Psoas muscle (tissue), 8 donors: ENCODE measurements around the gene PITPNC1. TPM values are rescaled to one million over a fixed set of nuclear protein-coding genes. Genes with fewer than 3 reads are reported as not detected.

ENCODE experiments used
- ATAC-seq, 4 donors: fragments of 200-7000 bp; cut with Tn5 transposase; one replicate each; pipeline ENCODE4 v1.9.1; 2020; ENCODE audit warnings: moderate library complexity in 3 of 4, mild to moderate bottlenecking in 2 of 4
- DNase-seq, 2 donors: peaks; one replicate each; pipeline ENCODE4 v3.0.0-alpha.2; 2020
- H3K27ac ChIP-seq: fragments of 200-600 bp; one replicate; pipeline ENCODE4 v1.8.0; 2022
- H3K27me3 ChIP-seq, 3 donors: fragments of 200-600 bp in 1 of 3; one replicate each; pipeline versions ENCODE4 v1.6.1 to v1.8.0; 2013 to 2022; ENCODE audit warnings: low read length in 2 of 3, mild to moderate bottlenecking in 2 of 3, moderate library complexity in 1 of 3; ENCODE audit not compliant: insufficient read depth in 3 of 3
- H3K36me3 ChIP-seq, 2 donors: fragments of 200-600 bp in 1 of 2; one replicate each; pipeline versions ENCODE4 v1.6.1 to v1.8.0; 2013 to 2022; ENCODE audit warnings: low read depth in 1 of 2, mild to moderate bottlenecking in 1 of 2, moderate library complexity in 1 of 2; ENCODE audit not compliant: insufficient read depth in 1 of 2
- H3K4me1 ChIP-seq: fragments of 200-600 bp; one replicate; pipeline ENCODE4 v1.8.0; 2022
- H3K4me3 ChIP-seq: fragments of 200-600 bp; one replicate; pipeline ENCODE4 v1.8.0; 2022; ENCODE audit warnings: mild to moderate bottlenecking
- H3K9me3 ChIP-seq: fragments of 200-600 bp; one replicate; pipeline ENCODE4 v1.8.0; 2022
- CTCF ChIP-seq: fragments of 200-600 bp; IDR thresholded peaks from one replicate; pipeline ENCODE4 v1.8.0; 2022; ENCODE audit warnings: antibody characterized with exemption
- WGBS, 3 donors: extraction: QIAGEN DNeasy Blood & Tissue Kit; methylation state at CpG; one replicate each; pipeline versions ENCODE4 v1.1.6 to v1.1.7; 2013; 5-methylcytosine and 5-hydroxymethylcytosine counted together
- intact Hi-C, 2 donors: fragments of 100-400 bp; cut with DNase I; formaldehyde crosslinking; loops; one replicate each; pipeline versions ENCODE4 v1.11.0 to v1.14.2; 2022
- polyA plus RNA-seq, 3 donors: library from polyadenylated mRNA; stranded (reverse); fragments of 200-250 nt; gene quantifications; one replicate each; pipeline ENCODE4 v1.2.3, GENCODE V29; 2013
- total RNA-seq, 4 donors: library from RNA; stranded (reverse); fragmentation: NEBNext Ultra II Directional in 2 of 4; extraction: Animal tissue kit (Norgen Biotek cat#: 25700) in 2 of 4; gene quantifications; one replicate each; pipeline versions ENCODE4 v1.2.1 to v1.2.4, GENCODE V29; 2021 to 2023
- donor health status: healthy with polysubstance abuse.
- donor health status: DM: no; HTN: no; CAD: no; lungs with moderate emphysema.
- donor health status: Bipolar disorder and iron deficiency.
- donor health status: healthy.
- donor health status: DM: yes; HTN: yes; CAD: no.
- donor health status: DM: no; HTN: no; CAD: no.
- donor health status: DM: no; HTN: no; CAD: no.
- donor health status: DM: yes; HTN: yes; CAD: no.

Gene PITPNC1
- total and polyA plus RNA-seq, 7 donors, result 4.4 to 54.7 (median 6.6) TPM

GRCh38 chr17:67594115-67594880 is 217.2 kb downstream of the PITPNC1 start:
- DNase-seq (no peak), ATAC-seq (no peak)
- Histone ChIP-seq H3K36me3 (no peaks in the 10 kb centered on the region), H3K4me1 (no peaks in the 10 kb centered on the region), H3K27ac (no peak overlapping the region), H3K27me3 (no peaks in the 10 kb centered on the region), H3K4me3 (no peak overlapping the region), H3K9me3 (no peaks in the 10 kb centered on the region)
- TF ChIP-seq CTCF, result no peak
- 51 to 70% (median 51%) methylated on average over 7 of the region's 7 CpGs for WGBS, 3 donors
- intact Hi-C loops, result no loop called here

- DNase-seq (no peak), ATAC-seq (no peak)
- peaks cover 9% of the 10 kb centered on the region for H3K4me1 ChIP-seq
- no peak overlapping the region for H3K4me3 ChIP-seq
- no peaks in the 10 kb centered on the region for H3K27me3 ChIP-seq
- H3K36me3 ChIP-seq, result no peaks in the 10 kb centered on the region
- TF ChIP-seq CTCF, result no peak
- no peaks in the 10 kb centered on the region for H3K9me3 ChIP-seq
- no peak overlapping the region for H3K27ac ChIP-seq
- WGBS, 3 donors, result 93 to 96% (median 95%) methylated on average over 2 of the region's 2 CpGs
- intact Hi-C loops, result loop anchor here in 1 of 2 donors (5.0 kb wide), 1 partner anchor 223 kb away; the partner anchor contains the start of gene PITPNC1
These were observed 223.3 kb downstream of the PITPNC1 start for GRCh38 chr17:67600408-67600807.

GRCh38 chr17:67601897-67602296 is 224.8 kb downstream of the PITPNC1 start:
- ATAC-seq, result no peak
- intact Hi-C loops, result loop anchor here in 1 of 2 donors (5.0 kb wide), 1 partner anchor 225 kb away; the partner anchor contains the start of gene PITPNC1

GRCh38 chr17:67602444-67602843 is 225.4 kb downstream of the PITPNC1 start:
- H3K27ac ChIP-seq, result no peak overlapping the region

More at GRCh38 chr17:67601897-67602296, 224.8 kb downstream of the PITPNC1 start:
- Histone ChIP-seq H3K27me3 (no peaks in the 10 kb centered on the region), H3K9me3 (no peaks in the 10 kb centered on the region), H3K27ac (no peak overlapping the region), H3K4me3 (no peak overlapping the region), H3K4me1 (peaks cover 9% of the 10 kb centered on the region), H3K36me3 (no peaks in the 10 kb centered on the region)
- DNase-seq, result no peak
- no peak for TF ChIP-seq CTCF
- WGBS, 3 donors, result 71 to 78% (median 72%) methylated on average over 4 of the region's 4 CpGs

More at GRCh38 chr17:67602444-67602843, 225.4 kb downstream of the PITPNC1 start:
- DNase-seq, result no peak
- no peak for TF ChIP-seq CTCF
- intact Hi-C loops, result loop anchor here in 1 of 2 donors (5.0 kb wide), 1 partner anchor 225 kb away; the partner anchor contains the start of gene PITPNC1
- H3K9me3 ChIP-seq, result no peaks in the 10 kb centered on the region
- peaks cover 9% of the 10 kb centered on the region for H3K4me1 ChIP-seq
- no peak for ATAC-seq
- WGBS, 3 donors, result 87 to 91% (median 87%) methylated on average over 4 of the region's 4 CpGs
- H3K27me3 ChIP-seq, result no peaks in the 10 kb centered on the region
- H3K4me3 ChIP-seq, result no peak overlapping the region
- no peaks in the 10 kb centered on the region for H3K36me3 ChIP-seq
